ENCODE data around the gene KL.

DNA sequence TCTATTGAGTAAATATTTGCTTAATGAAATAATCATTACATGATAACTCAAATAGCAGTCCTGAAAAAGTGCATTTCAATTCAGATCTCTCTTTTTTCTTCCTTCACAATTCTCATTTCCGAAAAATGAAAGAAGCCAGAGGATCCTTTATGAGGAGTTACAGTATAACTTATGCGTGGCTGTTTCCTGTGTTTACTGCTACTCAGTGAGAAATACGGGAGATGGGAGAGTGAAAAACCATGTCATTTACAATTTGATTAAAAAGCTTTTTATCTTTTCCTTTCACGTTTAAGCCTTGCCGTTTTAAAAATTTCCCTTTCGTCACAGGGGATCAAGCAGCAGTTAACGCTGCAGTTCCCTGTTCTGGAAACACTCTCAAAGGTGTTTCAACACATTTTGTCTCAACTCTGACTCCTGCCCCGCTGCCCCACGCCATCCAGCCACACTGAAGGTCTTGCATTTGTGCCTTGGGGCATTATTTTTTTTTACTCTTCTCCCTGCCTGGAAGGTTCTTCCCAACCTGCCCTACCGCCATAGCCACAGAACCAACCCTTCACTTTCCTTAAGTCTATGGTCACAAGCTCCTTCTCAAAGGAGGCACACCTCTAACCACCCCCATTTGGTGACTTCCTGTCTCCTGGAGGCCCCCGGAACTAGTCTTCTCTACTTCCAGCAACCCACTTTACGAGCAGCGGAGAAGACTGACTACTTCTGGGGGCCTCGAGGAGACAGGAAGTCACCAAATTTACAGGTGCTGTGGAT is 17.0 kb downstream of the KL start:
- no peak for TF ChIP-seq EZH2 (IDR thresholded peaks at IDR 0.05; ENCODE audit: low read length)
- TF ChIP-seq, protein P1, sequence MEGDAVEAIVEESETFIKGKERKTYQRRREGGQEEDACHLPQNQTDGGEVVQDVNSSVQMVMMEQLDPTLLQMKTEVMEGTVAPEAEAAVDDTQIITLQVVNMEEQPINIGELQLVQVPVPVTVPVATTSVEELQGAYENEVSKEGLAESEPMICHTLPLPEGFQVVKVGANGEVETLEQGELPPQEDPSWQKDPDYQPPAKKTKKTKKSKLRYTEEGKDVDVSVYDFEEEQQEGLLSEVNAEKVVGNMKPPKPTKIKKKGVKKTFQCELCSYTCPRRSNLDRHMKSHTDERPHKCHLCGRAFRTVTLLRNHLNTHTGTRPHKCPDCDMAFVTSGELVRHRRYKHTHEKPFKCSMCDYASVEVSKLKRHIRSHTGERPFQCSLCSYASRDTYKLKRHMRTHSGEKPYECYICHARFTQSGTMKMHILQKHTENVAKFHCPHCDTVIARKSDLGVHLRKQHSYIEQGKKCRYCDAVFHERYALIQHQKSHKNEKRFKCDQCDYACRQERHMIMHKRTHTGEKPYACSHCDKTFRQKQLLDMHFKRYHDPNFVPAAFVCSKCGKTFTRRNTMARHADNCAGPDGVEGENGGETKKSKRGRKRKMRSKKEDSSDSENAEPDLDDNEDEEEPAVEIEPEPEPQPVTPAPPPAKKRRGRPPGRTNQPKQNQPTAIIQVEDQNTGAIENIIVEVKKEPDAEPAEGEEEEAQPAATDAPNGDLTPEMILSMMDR (optimal IDR thresholded peaks at IDR 0.05 in 1 of 3, IDR thresholded peaks at IDR 0.05 in 1 of 3, conservative IDR thresholded peaks at IDR 0.05 in 1 of 3; ENCODE audit: extremely low read depth in 1 of 3, insufficient read depth in 2 of 3, low read length in 3 of 3): no peak
